ENCODE data around the gene VPS8.

VPS8 gene

DNA sequence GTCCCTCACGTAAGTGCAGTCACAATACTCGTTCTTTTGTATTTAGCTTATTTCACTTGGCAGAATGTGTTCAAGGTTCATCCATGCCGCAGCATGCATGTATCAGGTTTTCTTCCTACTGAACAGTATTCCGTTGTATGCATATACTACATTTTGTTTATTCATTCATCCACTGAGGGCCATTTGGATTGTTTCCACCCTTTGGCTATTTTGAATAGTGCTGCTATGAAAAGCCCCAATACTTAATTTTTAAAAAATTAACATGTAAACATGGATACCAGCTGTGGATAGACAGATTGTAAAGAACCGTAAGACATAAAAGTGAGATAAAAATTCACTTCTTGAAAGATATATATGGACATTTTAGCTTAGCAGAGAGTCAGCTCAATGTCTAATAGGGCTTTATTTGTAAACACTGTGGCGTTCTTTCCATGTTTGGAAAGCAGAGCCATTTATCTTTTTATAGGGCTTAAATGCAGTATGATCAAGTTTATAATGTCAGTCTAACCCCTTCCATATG, 115.9 kb downstream of the VPS8 start:
- no peaks in the 10 kb centered on the region for H3K79me2 ChIP-seq
- no peaks in the 10 kb centered on the region for H3K9me3 ChIP-seq (ENCODE audit: control insufficient read depth, low read length)
- no peaks in the 10 kb centered on the region for H3K4me1 ChIP-seq
- no peak overlapping the region for H3K4me2 ChIP-seq (ENCODE audit: low read length)
- no peak overlapping the region for H3K27ac ChIP-seq
- no peak overlapping the region for H3K4me3 ChIP-seq (ENCODE audit: low read depth, low read length)
- no peak overlapping the region for H3K9ac ChIP-seq
- no peak overlapping the region for H2AFZ ChIP-seq
- H3K27me3 ChIP-seq (ENCODE audit: control insufficient read depth, insufficient read depth, low read length) = no peaks in the 10 kb centered on the region
- TF ChIP-seq, protein P1, sequence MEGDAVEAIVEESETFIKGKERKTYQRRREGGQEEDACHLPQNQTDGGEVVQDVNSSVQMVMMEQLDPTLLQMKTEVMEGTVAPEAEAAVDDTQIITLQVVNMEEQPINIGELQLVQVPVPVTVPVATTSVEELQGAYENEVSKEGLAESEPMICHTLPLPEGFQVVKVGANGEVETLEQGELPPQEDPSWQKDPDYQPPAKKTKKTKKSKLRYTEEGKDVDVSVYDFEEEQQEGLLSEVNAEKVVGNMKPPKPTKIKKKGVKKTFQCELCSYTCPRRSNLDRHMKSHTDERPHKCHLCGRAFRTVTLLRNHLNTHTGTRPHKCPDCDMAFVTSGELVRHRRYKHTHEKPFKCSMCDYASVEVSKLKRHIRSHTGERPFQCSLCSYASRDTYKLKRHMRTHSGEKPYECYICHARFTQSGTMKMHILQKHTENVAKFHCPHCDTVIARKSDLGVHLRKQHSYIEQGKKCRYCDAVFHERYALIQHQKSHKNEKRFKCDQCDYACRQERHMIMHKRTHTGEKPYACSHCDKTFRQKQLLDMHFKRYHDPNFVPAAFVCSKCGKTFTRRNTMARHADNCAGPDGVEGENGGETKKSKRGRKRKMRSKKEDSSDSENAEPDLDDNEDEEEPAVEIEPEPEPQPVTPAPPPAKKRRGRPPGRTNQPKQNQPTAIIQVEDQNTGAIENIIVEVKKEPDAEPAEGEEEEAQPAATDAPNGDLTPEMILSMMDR (IDR thresholded peaks at IDR 0.05) = no peak
- H3K36me3 ChIP-seq (ENCODE audit: control insufficient read depth, insufficient read depth, low read length) = no peaks in the 10 kb centered on the region

DNA sequence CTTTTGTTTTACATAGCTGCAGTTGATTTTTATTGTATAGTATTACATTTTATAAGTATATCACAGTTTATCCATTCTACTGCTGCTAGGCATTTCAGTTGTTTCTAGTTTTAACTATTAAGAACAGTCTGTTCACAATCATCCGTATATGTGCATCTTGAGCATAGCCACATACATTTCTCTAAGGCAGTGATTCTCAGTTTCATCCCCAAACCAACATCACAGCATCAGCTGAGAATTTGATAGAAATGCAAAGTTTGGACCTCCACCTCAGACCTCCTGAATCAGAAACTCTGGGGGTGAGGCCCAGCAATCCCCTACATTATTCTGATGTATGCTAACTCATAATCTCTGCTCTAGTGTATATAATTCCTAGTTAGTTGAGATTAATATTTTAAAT, 120.8 kb downstream of the VPS8 start:
- Histone ChIP-seq H3K4me2 (ENCODE audit: low read length) (no peak overlapping the region), H3K4me1 (no peaks in the 10 kb centered on the region), H3K27ac (no peak overlapping the region), H3K9me3 (ENCODE audit: control insufficient read depth, low read length) (no peaks in the 10 kb centered on the region), H2AFZ (no peak overlapping the region), H3K36me3 (ENCODE audit: control insufficient read depth, insufficient read depth, low read length) (no peaks in the 10 kb centered on the region), H3K27me3 (ENCODE audit: control insufficient read depth, insufficient read depth, low read length) (no peaks in the 10 kb centered on the region), H3K4me3 (ENCODE audit: low read depth, low read length) (no peak overlapping the region), H3K79me2 (no peaks in the 10 kb centered on the region), H3K9ac (no peak overlapping the region)
- TF ChIP-seq, protein P1 (IDR thresholded peaks at IDR 0.05) = no peak

DNA sequence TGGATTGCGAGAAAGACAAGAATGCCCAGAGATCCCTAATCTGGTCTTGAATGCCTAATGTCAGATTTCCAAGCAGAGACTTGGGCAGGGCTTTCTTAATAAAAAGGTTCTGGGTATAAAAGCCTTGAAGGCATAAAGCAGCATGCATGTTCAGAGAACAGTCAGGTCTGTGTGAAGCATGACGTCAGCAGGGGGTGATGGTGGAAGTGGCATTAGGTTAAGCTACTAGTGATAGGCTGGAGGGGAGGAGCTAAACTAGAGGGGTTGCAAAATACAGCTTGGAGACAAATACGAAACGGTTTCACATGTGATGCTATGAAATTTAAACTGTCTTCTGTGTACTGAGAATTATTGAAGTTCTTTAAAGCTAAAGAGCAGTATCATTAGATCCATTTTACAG, 125.6 kb downstream of the VPS8 start:
- no peak overlapping the region for H3K4me2 ChIP-seq (ENCODE audit: low read length)
- no peak overlapping the region for H3K4me3 ChIP-seq (ENCODE audit: low read depth, low read length)
- no peaks in the 10 kb centered on the region for H3K36me3 ChIP-seq (ENCODE audit: control insufficient read depth, insufficient read depth, low read length)
- TF ChIP-seq, protein P1 (IDR thresholded peaks at IDR 0.05) = no peak
- H3K27me3 ChIP-seq (ENCODE audit: control insufficient read depth, insufficient read depth, low read length) = no peaks in the 10 kb centered on the region
- no peaks in the 10 kb centered on the region for H3K9me3 ChIP-seq (ENCODE audit: control insufficient read depth, low read length)
- H2AFZ ChIP-seq = no peak overlapping the region
- H3K9ac ChIP-seq = no peak overlapping the region
- no peaks in the 10 kb centered on the region for H3K4me1 ChIP-seq
- H3K27ac ChIP-seq = no peak overlapping the region
- no peaks in the 10 kb centered on the region for H3K79me2 ChIP-seq

DNA sequence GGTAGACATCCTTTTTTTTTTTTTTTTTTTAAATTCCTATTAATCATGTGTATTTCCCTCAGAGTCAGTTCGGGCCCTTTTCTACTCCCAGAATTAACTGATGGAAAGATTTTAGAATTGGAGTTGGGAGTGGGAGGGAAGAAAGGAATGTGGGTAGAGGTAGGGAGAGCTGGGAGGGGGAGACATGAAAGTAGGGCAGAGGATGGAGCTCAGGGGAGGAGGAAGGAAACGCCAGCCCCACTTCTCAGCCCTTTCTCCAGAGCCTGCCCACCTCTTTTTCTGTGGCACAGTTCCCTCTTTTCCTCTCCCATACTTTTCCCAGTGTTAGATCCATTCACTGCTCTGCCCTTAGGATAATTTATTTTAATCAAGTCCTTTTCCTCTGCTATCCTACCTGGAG, 129.4 kb downstream of the VPS8 start:
- Histone ChIP-seq H3K4me3 (ENCODE audit: low read depth, low read length) (no peak overlapping the region), H3K9ac (no peak overlapping the region), H3K9me3 (ENCODE audit: control insufficient read depth, low read length) (no peaks in the 10 kb centered on the region), H3K4me1 (peaks cover 3% of the 10 kb centered on the region), H3K4me2 (ENCODE audit: low read length) (no peak overlapping the region), H3K79me2 (no peaks in the 10 kb centered on the region), H3K27ac (no peak overlapping the region), H3K36me3 (ENCODE audit: control insufficient read depth, insufficient read depth, low read length) (no peaks in the 10 kb centered on the region), H3K27me3 (ENCODE audit: control insufficient read depth, insufficient read depth, low read length) (no peaks in the 10 kb centered on the region), H2AFZ (no peak overlapping the region)
- TF ChIP-seq, protein P1 (IDR thresholded peaks at IDR 0.05) = no peak

DNA sequence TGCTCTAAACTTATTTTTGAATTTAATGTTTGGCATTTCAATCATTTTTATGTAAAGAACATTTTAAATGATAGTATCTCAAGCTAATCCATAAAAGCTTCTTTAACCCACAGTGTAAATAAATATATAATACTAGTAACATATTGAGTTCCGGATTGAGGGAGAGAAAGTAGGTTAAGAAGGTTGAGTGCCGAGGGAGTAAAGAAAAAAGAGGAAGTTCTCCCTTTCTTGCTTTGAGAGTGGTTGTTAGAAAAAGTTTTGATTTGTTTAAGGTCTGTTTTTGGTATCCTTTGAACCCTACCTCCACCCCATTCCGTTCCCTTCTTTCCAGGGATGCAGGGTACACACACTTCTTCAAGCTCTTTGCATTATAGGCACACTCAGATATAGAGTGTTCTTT, 130.8 kb downstream of the VPS8 start:
- no peak overlapping the region for H2AFZ ChIP-seq
- no peak overlapping the region for H3K4me2 ChIP-seq (ENCODE audit: low read length)
- no peaks in the 10 kb centered on the region for H3K27me3 ChIP-seq (ENCODE audit: control insufficient read depth, insufficient read depth, low read length)
- H3K79me2 ChIP-seq = no peaks in the 10 kb centered on the region
- no peaks in the 10 kb centered on the region for H3K9me3 ChIP-seq (ENCODE audit: control insufficient read depth, low read length)
- H3K9ac ChIP-seq = no peak overlapping the region
- H3K36me3 ChIP-seq (ENCODE audit: control insufficient read depth, insufficient read depth, low read length) = no peaks in the 10 kb centered on the region
- H3K4me1 ChIP-seq = peaks cover 11% of the 10 kb centered on the region
- no peak overlapping the region for H3K27ac ChIP-seq
- TF ChIP-seq, protein P1 (IDR thresholded peaks at IDR 0.05) = no peak
- H3K4me3 ChIP-seq (ENCODE audit: low read depth, low read length) = no peak overlapping the region
